H1 (cell line): ENCODE results near the gene NOS1AP. TPM values are rescaled to one million over a fixed set of nuclear protein-coding genes. Genes with fewer than 3 reads are reported as not detected.

ENCODE experiments used
- CTCF ChIA-PET: fragments of 300-600 bp; sonication (Branson Sonifier 250); formaldehyde crosslinking; loops from one replicate; lab custom pipeline; 2021; ENCODE audit not compliant: partially characterized antibody; lab: Charles Lee
- POLR2A ChIA-PET: fragments of 300-600 bp; sonication (Branson Sonifier 250); formaldehyde crosslinking; loops from one replicate; lab custom pipeline; 2021; ENCODE audit warnings: inconsistent platforms; ENCODE audit not compliant: partially characterized antibody; lab: Charles Lee
- DNase-seq, 2 experiments: peaks; one replicate each; pipeline versions ENCODE4 v3.0.0 to v3.0.0-alpha.2; 2010 to 2022; ENCODE audit warnings: low spot score in 2 of 2, low read depth in 1 of 2, mixed read lengths in 1 of 2
- FAIRE-seq: peaks from 2 replicates; lab custom pipeline; 2011; peaks lifted over from hg19 to GRCh38; lab: Jason Lieb, UNC
- H2AFZ ChIP-seq: 2 replicates; pipeline ENCODE4 v1.8.1; 2012; ENCODE audit warnings: low read length, inconsistent platforms
- H2AK5ac ChIP-seq: 2 replicates; pipeline ENCODE4 v1.6.1; 2013; ENCODE audit warnings: low read depth, low read length
- H2BK120ac ChIP-seq: replicated peaks from 2 replicates; pipeline ENCODE3; 2013; ENCODE audit warnings: low read depth, low read length, inconsistent platforms
- H2BK12ac ChIP-seq: 2 replicates; pipeline ENCODE4 v1.6.1; 2013; ENCODE audit warnings: low read depth, low read length
- H2BK15ac ChIP-seq: 2 replicates; pipeline ENCODE4 v1.6.1; 2013; ENCODE audit warnings: low read length
- H2BK20ac ChIP-seq: 2 replicates; pipeline ENCODE4 v1.6.1; 2013; ENCODE audit warnings: low read length
- H2BK5ac ChIP-seq: 2 replicates; pipeline ENCODE4 v1.6.1; 2013; ENCODE audit warnings: low read depth, low read length
- H3K14ac ChIP-seq: 2 replicates; pipeline ENCODE4 v1.6.1; 2013; ENCODE audit warnings: inconsistent platforms; ENCODE audit not compliant: insufficient read length
- H3K18ac ChIP-seq: 2 replicates; pipeline ENCODE4 v1.6.1; 2013; ENCODE audit warnings: low read length; ENCODE audit errors: extremely low read depth
- H3K23ac ChIP-seq: 2 replicates; pipeline ENCODE4 v1.6.1; 2013; ENCODE audit warnings: inconsistent platforms; ENCODE audit not compliant: insufficient read length
- H3K23me2 ChIP-seq: 2 replicates; pipeline ENCODE4 v1.6.1; 2013; ENCODE audit warnings: low read depth, low read length
- H3K27ac ChIP-seq: 2 replicates; pipeline ENCODE4 v1.6.1; 2011; ENCODE audit warnings: low read depth, low read length, inconsistent platforms
- H3K27me3 ChIP-seq, 4 experiments: replicated peaks in 1 of 4; 1 replicate in 1 of 4; 2 replicates in 3 of 4; pipeline versions ENCODE4 v1.6.1 to v1.8.1; 2011 to 2013; ENCODE audit warnings: low read length in 3 of 4, mild to moderate bottlenecking in 3 of 4, inconsistent platforms in 2 of 4, mixed read lengths in 2 of 4, moderate library complexity in 1 of 4; ENCODE audit not compliant: control insufficient read depth in 3 of 4, insufficient read depth in 3 of 4; ENCODE audit errors: extremely low read depth in 1 of 4
- H3K36me3 ChIP-seq, 4 experiments: 2 replicates each; pipeline versions ENCODE4 v1.6.1 to v1.8.1; 2011 to 2013; ENCODE audit warnings: mild to moderate bottlenecking in 4 of 4, low read length in 3 of 4, moderate library complexity in 2 of 4, control low read depth in 1 of 4, inconsistent platforms in 1 of 4; ENCODE audit not compliant: insufficient read depth in 4 of 4, control insufficient read depth in 2 of 4
- H3K4ac ChIP-seq: replicated peaks from 2 replicates; pipeline ENCODE3; 2013; ENCODE audit warnings: low read length, low read depth, mixed read lengths, inconsistent platforms; ENCODE audit not compliant: insufficient read length
- H3K4me1 ChIP-seq, 4 experiments: replicated peaks in 1 of 4; 1 replicate in 1 of 4; 2 replicates in 3 of 4; pipeline versions ENCODE4 v1.6.1 to v1.8.1; 2011 to 2013; ENCODE audit warnings: low read length in 3 of 4, inconsistent platforms in 2 of 4, mixed read lengths in 1 of 4; ENCODE audit not compliant: insufficient read depth in 4 of 4, control insufficient read depth in 3 of 4
- H3K4me2 ChIP-seq, 2 experiments: 2 replicates each; pipeline versions ENCODE4 v1.6.1 to v1.8.1; 2011 to 2013; ENCODE audit warnings: low read depth in 2 of 2, low read length in 2 of 2, control low read depth in 1 of 2, inconsistent platforms in 1 of 2, mild to moderate bottlenecking in 1 of 2; ENCODE audit not compliant: insufficient read depth in 1 of 2
- H3K4me3 ChIP-seq, 4 experiments: fragments of 200-600, 300-600 bp in 1 of 4; sonication (generic), shearing (Covaris generic), sonication (Bioruptor Twin) in 1 of 4; 2 replicates each; pipeline versions ENCODE4 v1.5.1 to v1.8.1; 2011 to 2016; ENCODE audit warnings: low read length in 4 of 4, low read depth in 3 of 4, control low read depth in 2 of 4, inconsistent platforms in 2 of 4, mild to moderate bottlenecking in 2 of 4, mixed read lengths in 1 of 4, moderate library complexity in 1 of 4; ENCODE audit not compliant: insufficient read depth in 2 of 4; ENCODE audit errors: extremely low read depth in 1 of 4
- H3K56ac ChIP-seq: replicated peaks from 2 replicates; pipeline ENCODE3; 2013; ENCODE audit warnings: low read depth, mild to moderate bottlenecking, mixed read lengths, low read length, inconsistent platforms; ENCODE audit not compliant: insufficient read length
- H3K79me1 ChIP-seq: 2 replicates; pipeline ENCODE4 v1.6.1; 2013; ENCODE audit warnings: low read depth, low read length, control low read depth
- H3K79me2 ChIP-seq, 2 experiments: 2 replicates each; pipeline versions ENCODE4 v1.6.1 to v1.8.1; 2012 to 2013; ENCODE audit warnings: low read length in 2 of 2, mild to moderate bottlenecking in 2 of 2, inconsistent platforms in 1 of 2; ENCODE audit not compliant: insufficient read depth in 2 of 2, control insufficient read depth in 1 of 2
- H3K9ac ChIP-seq, 4 experiments: replicated peaks in 1 of 4; 1 replicate in 1 of 4; 2 replicates in 3 of 4; pipeline versions ENCODE4 v1.6.1 to v1.8.1; 2011 to 2013; ENCODE audit warnings: low read depth in 3 of 4, low read length in 3 of 4, control low read depth in 2 of 4, mild to moderate bottlenecking in 2 of 4, moderate library complexity in 2 of 4, inconsistent platforms in 1 of 4; ENCODE audit errors: extremely low read depth in 1 of 4
- H3K9me3 ChIP-seq, 2 experiments: 2 replicates each; pipeline versions ENCODE4 v1.6.1 to v1.8.1; 2012 to 2013; ENCODE audit warnings: mild to moderate bottlenecking in 2 of 2, moderate library complexity in 2 of 2, control low read depth in 1 of 2, inconsistent platforms in 1 of 2, low read depth in 1 of 2, low read length in 1 of 2, mixed read lengths in 1 of 2; ENCODE audit not compliant: insufficient read depth in 2 of 2
- H4K20me1 ChIP-seq, 2 experiments: replicated peaks in 1 of 2; 2 replicates each; pipeline versions ENCODE3 to v1.8.1; 2011 to 2013; ENCODE audit warnings: inconsistent platforms in 2 of 2, low read length in 2 of 2, mild to moderate bottlenecking in 1 of 2; ENCODE audit not compliant: insufficient read depth in 2 of 2, control insufficient read depth in 1 of 2
- H4K5ac ChIP-seq: 2 replicates; pipeline ENCODE4 v1.6.1; 2013; ENCODE audit warnings: low read length, low read depth, mixed read lengths, inconsistent platforms; ENCODE audit not compliant: insufficient read length
- H4K8ac ChIP-seq: 2 replicates; pipeline ENCODE4 v1.8.0; 2013; ENCODE audit warnings: mild to moderate bottlenecking, moderate library complexity, low read length, inconsistent platforms; ENCODE audit not compliant: insufficient read depth; ENCODE audit errors: extremely low read depth
- H4K91ac ChIP-seq: replicated peaks from 2 replicates; pipeline ENCODE3; 2013; ENCODE audit warnings: low read length, mixed read lengths, inconsistent platforms; ENCODE audit not compliant: insufficient read length
- BACH1 ChIP-seq: IDR thresholded peaks from 2 replicates; pipeline ENCODE4 v1.6.1; 2012; ENCODE audit warnings: low read length, improper control_type of control experiment
- BRCA1 ChIP-seq: IDR thresholded peaks from 2 replicates; pipeline ENCODE4 v1.6.1; 2012; ENCODE audit warnings: low read depth, low read length, improper control_type of control experiment
- CEBPB ChIP-seq: IDR thresholded peaks from 2 replicates; pipeline ENCODE4 v1.6.1; 2012; ENCODE audit warnings: low read depth, low read length
- HDAC2 ChIP-seq, 2 experiments: fragments of 300-600 bp in 1 of 2; sonication (generic) in 1 of 2; IDR thresholded peaks; 2 replicates each; pipeline ENCODE4 v1.6.1; 2011 to 2012; ENCODE audit warnings: low read depth in 2 of 2, low read length in 2 of 2, mild to moderate bottlenecking in 2 of 2, moderate library complexity in 2 of 2, borderline replicate concordance in 1 of 2, inconsistent platforms in 1 of 2
- HDAC6 ChIP-seq: IDR thresholded peaks from one replicate; pipeline ENCODE4 v1.7.1; 2012; ENCODE audit warnings: low read depth, mild to moderate bottlenecking, inconsistent platforms, low read length, moderate library complexity
- MAX ChIP-seq: IDR thresholded peaks from 2 replicates; pipeline ENCODE4 v1.6.1; 2012; ENCODE audit warnings: inconsistent platforms
- POLR2A ChIP-seq, 2 experiments: IDR thresholded peaks; 1 replicate in 1 of 2; 2 replicates in 1 of 2; pipeline ENCODE4 v1.6.1; 2011; ENCODE audit warnings: low read depth in 2 of 2, low read length in 2 of 2, mild to moderate bottlenecking in 2 of 2; ENCODE audit errors: control extremely low read depth in 1 of 2
- POLR2AphosphoS5 ChIP-seq: IDR thresholded peaks from 2 replicates; pipeline ENCODE4 v1.6.1; 2011; ENCODE audit warnings: low read depth, low read length
- SRF ChIP-seq: IDR thresholded peaks from 2 replicates; pipeline ENCODE4 v1.6.1; 2011; ENCODE audit warnings: mild to moderate bottlenecking, low read depth, low read length, moderate library complexity
- TAF7 ChIP-seq: optimal IDR thresholded peaks from 2 replicates; pipeline ENCODE3; 2011; ENCODE audit warnings: low read depth, mild to moderate bottlenecking, inconsistent platforms, low read length, moderate library complexity, borderline replicate concordance
- TCF12 ChIP-seq: IDR thresholded peaks from 2 replicates; pipeline ENCODE4 v1.6.1; 2011; ENCODE audit warnings: low read depth, mild to moderate bottlenecking, low read length
- USF2 ChIP-seq: IDR thresholded peaks from 2 replicates; pipeline ENCODE4 v1.6.1; 2011; ENCODE audit warnings: low read length, improper control_type of control experiment
- WGBS, 2 experiments: shearing (Covaris generic) in 1 of 2; methylation state at CpG; one replicate each; pipeline versions ENCODE4 v1.1.6 to v1.1.7; 2013 to 2015; ENCODE audit warnings: low lambda C conversion rate in 2 of 2, mixed read lengths in 2 of 2, inconsistent platforms in 1 of 2, low coverage in 1 of 2, missing lambda C conversion rate in 1 of 2; ENCODE audit not compliant: insufficient replicate concordance in 2 of 2, insufficient coverage in 1 of 2, insufficient read length in 1 of 2; ENCODE audit errors: extremely low coverage in 1 of 2, missing lambda C conversion rate in 1 of 2; 5-methylcytosine and 5-hydroxymethylcytosine counted together
- polyA plus RNA-seq, 7 experiments: library from polyadenylated mRNA; depleted of rRNA in 3 of 7; stranded (reverse) in 5 of 7; unstranded in 2 of 7; fragments of >200 nt in 5 of 7; fragments of 200-250 nt in 2 of 7; gene quantifications; 1 replicate in 5 of 7; 2 replicates in 1 of 7; 4 replicates in 1 of 7; pipeline versions ENCODE4 v1.2.1 to v1.2.3, GENCODE V29; 2011 to 2013; ENCODE audit warnings: missing spikeins in 2 of 7, mixed read lengths in 2 of 7
- total RNA-seq: library from RNA; stranded (reverse); fragmentation: NEBNext Ultra II Directional; extraction: Animal tissue kit (Norgen Biotek cat#: 25700); gene quantifications from 2 replicates; pipeline ENCODE4 v1.2.1, GENCODE V29; 2021

The NOS1AP gene
- total and polyA plus RNA-seq, 2 of the 8 experiments (the other 6 are each of a cell fraction or from before 2014, with no cell fraction given) = 2.4 to 12.1 TPM

- H3K18ac ChIP-seq = no peak overlapping the region
- H3K27ac ChIP-seq = no peak overlapping the region
- H3K9me3 ChIP-seq = no peaks in the 10 kb centered on the region
- H4K8ac ChIP-seq = no peak overlapping the region
- H3K23me2 ChIP-seq = no peaks in the 10 kb centered on the region
- FAIRE-seq (no peak), DNase-seq (peak in 1 of 2 experiments; percentile 13)
- H3K79me1 ChIP-seq = no peaks in the 10 kb centered on the region
- no peaks in the 10 kb centered on the region for H3K79me2 ChIP-seq
- H2AK5ac ChIP-seq = no peak overlapping the region
- H3K36me3 ChIP-seq = no peaks in the 10 kb centered on the region
- H4K5ac ChIP-seq = no peak overlapping the region
- no peak overlapping the region for H4K91ac ChIP-seq
- no peaks in the 10 kb centered on the region for H3K27me3 ChIP-seq
- no peak overlapping the region for H2BK120ac ChIP-seq
- 83% methylated on average over 14 of the region's 15 CpGs; no CpG with 5 or more reads in 1 of the 2 experiments for WGBS, 2 experiments
- no peaks in the 10 kb centered on the region for H4K20me1 ChIP-seq
- H3K56ac ChIP-seq = no peak overlapping the region
- no peak overlapping the region for H2BK12ac ChIP-seq
- CTCF ChIA-PET = interaction anchor here (1.0 to 6.4 kb wide), 21 partner anchors 8 to 485 kb away, joined by 3 to 46 read pairs (median 6); partner anchors contain the start of gene C1orf226
- no peak overlapping the region for H3K14ac ChIP-seq
- no peak overlapping the region for H3K23ac ChIP-seq
- H2BK15ac ChIP-seq = peak overlapping the region; percentile 18; the same call in 1 of the 2 replicates
- H3K4me2 ChIP-seq = no peak overlapping the region
- H3K4ac ChIP-seq = no peak overlapping the region
- H3K4me3 ChIP-seq = no peak overlapping the region
- H3K4me1 ChIP-seq = peaks cover 0 to 6% (median 1%) of the 10 kb centered on the region in 4 experiments; a peak in 4 of 7 replicates
- H2AFZ ChIP-seq = no peak overlapping the region
- H2BK20ac ChIP-seq = no peak overlapping the region
- no peak overlapping the region for H3K9ac ChIP-seq
- no peak overlapping the region for H2BK5ac ChIP-seq
- POLR2A ChIA-PET = interaction anchor here (0.6 to 1.3 kb wide), 3 partner anchors 9 to 490 kb away, joined by 3 read pairs; partner anchors contain the start of genes C1orf226 and NOS1AP
- TF ChIP-seq POLR2A (IDR thresholded peaks at IDR 0.05; ENCODE audit: control extremely low read depth in 1 of 2, low read depth in 2 of 2, low read length in 2 of 2) (no peak), BRCA1 (no peak), HDAC6 (no peak), BACH1 (no peak), SRF (no peak), POLR2AphosphoS5 (no peak), CEBPB (no peak), MAX (no peak), TAF7 (no peak), TCF12 (no peak), USF2 (no peak), HDAC2 (IDR thresholded peaks at IDR 0.05; ENCODE audit: borderline replicate concordance in 1 of 2, low read depth in 2 of 2, low read length in 2 of 2) (no peak)
These were observed 321.1 kb downstream of the NOS1AP start for GRCh38 chr1:162390396-162391185.
